ENCODE measurements around the gene MIDN.

MIDN gene

DNA sequence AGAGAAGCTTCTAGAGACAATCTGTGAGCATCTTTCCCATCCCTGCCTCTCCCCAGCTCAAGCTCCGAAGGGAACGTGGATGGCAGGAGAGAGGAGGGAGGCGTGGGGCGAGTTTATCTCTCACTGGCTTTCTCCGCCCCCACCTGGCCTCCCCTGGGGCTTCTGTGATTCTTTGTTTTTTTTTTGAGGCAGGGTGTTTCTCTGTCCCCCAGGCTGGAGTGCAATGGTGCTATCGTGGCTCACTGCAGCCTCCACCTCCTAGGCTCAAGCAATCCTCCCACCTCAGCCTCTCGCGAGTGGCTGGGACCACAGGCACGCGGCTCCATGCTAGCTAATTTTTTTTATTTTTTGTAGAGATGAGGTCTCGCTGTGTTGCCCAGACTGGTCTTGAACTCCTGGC lies 60.3 kb downstream of the MIDN start:
- TF ChIP-seq, protein P1, sequence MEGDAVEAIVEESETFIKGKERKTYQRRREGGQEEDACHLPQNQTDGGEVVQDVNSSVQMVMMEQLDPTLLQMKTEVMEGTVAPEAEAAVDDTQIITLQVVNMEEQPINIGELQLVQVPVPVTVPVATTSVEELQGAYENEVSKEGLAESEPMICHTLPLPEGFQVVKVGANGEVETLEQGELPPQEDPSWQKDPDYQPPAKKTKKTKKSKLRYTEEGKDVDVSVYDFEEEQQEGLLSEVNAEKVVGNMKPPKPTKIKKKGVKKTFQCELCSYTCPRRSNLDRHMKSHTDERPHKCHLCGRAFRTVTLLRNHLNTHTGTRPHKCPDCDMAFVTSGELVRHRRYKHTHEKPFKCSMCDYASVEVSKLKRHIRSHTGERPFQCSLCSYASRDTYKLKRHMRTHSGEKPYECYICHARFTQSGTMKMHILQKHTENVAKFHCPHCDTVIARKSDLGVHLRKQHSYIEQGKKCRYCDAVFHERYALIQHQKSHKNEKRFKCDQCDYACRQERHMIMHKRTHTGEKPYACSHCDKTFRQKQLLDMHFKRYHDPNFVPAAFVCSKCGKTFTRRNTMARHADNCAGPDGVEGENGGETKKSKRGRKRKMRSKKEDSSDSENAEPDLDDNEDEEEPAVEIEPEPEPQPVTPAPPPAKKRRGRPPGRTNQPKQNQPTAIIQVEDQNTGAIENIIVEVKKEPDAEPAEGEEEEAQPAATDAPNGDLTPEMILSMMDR (IDR thresholded peaks at IDR 0.05; ENCODE audit: low read depth, low read length, missing control alignments), result no peak
- no peak overlapping the region for H3K4me3 ChIP-seq (ENCODE audit: low read depth, low read length)
- DNase-seq (ENCODE audit: low read depth), result no peak
